Chondrocyte (in vitro differentiated cells): ENCODE results near the gene RIPK3. TPM values are rescaled to one million over a fixed set of nuclear protein-coding genes. Genes with fewer than 3 reads are reported as not detected.

Source experiments
- DNase-seq: peaks from one replicate; pipeline ENCODE4 v3.0.0; 2021; ENCODE audit warnings: mixed read lengths, low spot score
- H3K27ac Mint-ChIP-seq: one replicate; pipeline ENCODE4 v1.8.0; 2021; ENCODE audit warnings: mild to moderate bottlenecking, moderate library complexity, mixed read lengths; ENCODE audit not compliant: unreplicated experiment
- H3K27me3 Mint-ChIP-seq: 2 replicates; pipeline ENCODE4 v1.8.0; 2021; ENCODE audit warnings: low read depth, mixed read lengths
- H3K36me3 Mint-ChIP-seq: 2 replicates; pipeline ENCODE4 v1.8.0; 2021; ENCODE audit warnings: low read depth, mixed read lengths
- H3K4me1 Mint-ChIP-seq: 2 replicates; pipeline ENCODE4 v1.8.0; 2021; ENCODE audit warnings: low read depth, mild to moderate bottlenecking, mixed read lengths
- H3K4me3 Mint-ChIP-seq: one replicate; pipeline ENCODE4 v1.8.0; 2021; ENCODE audit warnings: mild to moderate bottlenecking, moderate library complexity, mixed read lengths; ENCODE audit not compliant: unreplicated experiment
- H3K9me3 Mint-ChIP-seq: 2 replicates; pipeline ENCODE4 v1.8.0; 2021; ENCODE audit warnings: low read depth, mixed read lengths
- CTCF ChIP-seq: fragments of 200-600 bp; sonication (generic); IDR thresholded peaks from 2 replicates; pipeline ENCODE4 v1.5.0; 2021; ENCODE audit warnings: antibody characterized with exemption, mild to moderate bottlenecking, moderate library complexity
- total RNA-seq: library from RNA; stranded (reverse); gene quantifications from 3 replicates; pipeline ENCODE4 v1.2.1, GENCODE V29; 2021

Gene RIPK3
- total RNA-seq, 1 donor from 2014 or later = 1.3 TPM

GRCh38 chr14:24342889-24343288, 3.1 kb upstream of the RIPK3 start:
- Mint-ChIP-seq H3K27me3 (peaks cover 28% of the 10 kb centered on the region), H3K36me3 (peaks cover 1% of the 10 kb centered on the region), H3K4me3 (no peak overlapping the region), H3K9me3 (no peaks in the 10 kb centered on the region), H3K4me1 (no peaks in the 10 kb centered on the region), H3K27ac (no peak overlapping the region)
- DNase-seq = no peak
- no peak for TF ChIP-seq CTCF

GRCh38 chr14:24340606-24341005, 815 bp upstream of the RIPK3 start:
- no peak for TF ChIP-seq CTCF
- no peaks in the 10 kb centered on the region for H3K36me3 Mint-ChIP-seq
- no peak overlapping the region for H3K4me3 Mint-ChIP-seq
- H3K27me3 Mint-ChIP-seq = peaks cover 24% of the 10 kb centered on the region
- DNase-seq = no peak
- peaks cover 7% of the 10 kb centered on the region for H3K4me1 Mint-ChIP-seq
- H3K27ac Mint-ChIP-seq = no peak overlapping the region
- H3K9me3 Mint-ChIP-seq = no peaks in the 10 kb centered on the region

GRCh38 chr14:24338843-24339242, 948 bp downstream of the RIPK3 start:
- Mint-ChIP-seq H3K27me3 (peaks cover 19% of the 10 kb centered on the region), H3K27ac (no peak overlapping the region), H3K9me3 (no peaks in the 10 kb centered on the region), H3K36me3 (no peaks in the 10 kb centered on the region), H3K4me1 (peaks cover 20% of the 10 kb centered on the region), H3K4me3 (no peak overlapping the region)
- no peak for TF ChIP-seq CTCF
- no peak for DNase-seq

- H3K4me1 Mint-ChIP-seq = peaks cover 27% of the 10 kb centered on the region
- H3K27me3 Mint-ChIP-seq = peaks cover 15% of the 10 kb centered on the region
- no peak for DNase-seq
- no peaks in the 10 kb centered on the region for H3K36me3 Mint-ChIP-seq
- H3K27ac Mint-ChIP-seq = no peak overlapping the region
- H3K9me3 Mint-ChIP-seq = no peaks in the 10 kb centered on the region
- TF ChIP-seq CTCF = no peak
- H3K4me3 Mint-ChIP-seq = no peak overlapping the region
These were observed 2.0 kb downstream of the RIPK3 start for GRCh38 chr14:24337824-24338175.

- H3K27ac Mint-ChIP-seq = no peak overlapping the region
- DNase-seq = no peak
- peaks cover 29% of the 10 kb centered on the region for H3K4me1 Mint-ChIP-seq
- H3K36me3 Mint-ChIP-seq = no peaks in the 10 kb centered on the region
- H3K4me3 Mint-ChIP-seq = no peak overlapping the region
- H3K27me3 Mint-ChIP-seq = peaks cover 17% of the 10 kb centered on the region
- no peaks in the 10 kb centered on the region for H3K9me3 Mint-ChIP-seq
- no peak for TF ChIP-seq CTCF
These were observed 2.5 kb downstream of the RIPK3 start for GRCh38 chr14:24337144-24337823.
